ENCODE results near the gene PCNA.

- TF ChIP-seq CTCF (IDR thresholded peaks at IDR 0.05) (no peak), POLR2AphosphoS5 (IDR thresholded peaks at IDR 0.05; ENCODE audit: low read depth, low read length) (no peak)
Observed at GRCh38 chr20:5154543-5154925, 34.8 kb upstream of the PCNA start.

Data from Panc1 (cell line).